Effector CD8-positive, alpha-beta T cell (primary cell): ENCODE measurements around the gene TTC39C.

Source experiments
- DNase-seq: peaks from one replicate; lab custom pipeline; 2025; lab: John Stamatoyannopoulos, UW
- total RNA-seq, 4 experiments: gene quantifications; one replicate each; lab custom pipeline; 2026; lab: John Stamatoyannopoulos, UW

Gene TTC39C
- 173 to 257 (median 226) reads per million in 4 experiments for total RNA-seq

DNA sequence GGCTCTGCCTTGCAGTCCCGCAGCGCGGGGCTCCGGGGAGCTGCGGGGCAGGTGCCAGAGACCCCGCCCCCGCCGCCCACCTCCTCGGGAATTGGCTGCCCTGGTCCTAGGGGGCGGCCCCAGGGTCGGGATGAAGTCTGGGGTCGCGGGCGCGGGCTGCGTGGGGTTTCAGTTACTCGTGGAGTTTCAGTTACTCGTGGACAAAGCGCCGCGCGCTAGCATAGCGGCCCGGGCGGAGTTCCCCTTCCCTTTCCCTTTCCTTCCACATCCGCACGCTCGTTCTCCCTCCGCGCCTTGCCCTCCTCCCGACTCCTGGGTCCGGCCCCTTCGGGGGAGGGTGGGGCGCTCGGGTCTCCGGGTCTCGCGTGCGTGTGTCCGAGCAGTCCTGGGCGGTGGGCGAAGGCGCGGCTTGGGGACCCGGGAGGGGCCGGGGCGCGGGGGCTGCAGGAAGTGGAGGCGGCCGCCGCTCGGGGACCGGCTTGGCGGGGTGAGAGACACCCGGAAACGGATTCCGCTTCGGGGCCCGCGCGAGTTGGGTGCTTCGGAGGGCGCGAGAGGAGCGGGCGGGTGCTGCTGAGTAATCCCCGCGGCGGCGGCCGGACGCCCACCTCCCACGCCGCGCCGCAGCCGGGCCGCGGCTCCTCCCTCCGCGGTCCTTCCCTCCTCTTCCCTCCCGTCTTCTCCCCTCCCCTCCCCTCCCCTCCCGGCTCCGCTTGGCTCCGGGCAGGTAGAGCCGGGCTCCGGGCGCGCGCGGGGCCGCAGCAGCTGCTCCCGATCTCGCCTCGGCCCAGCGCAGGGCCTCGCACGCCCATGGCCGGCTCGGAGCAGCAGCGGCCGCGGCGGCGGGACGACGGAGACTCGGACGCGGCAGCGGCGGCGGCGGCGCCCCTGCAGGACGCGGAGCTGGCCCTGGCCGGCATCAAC, at the start of gene TTC39C:
Gene TTC39C (plus strand): TSS at position 693 of the 924 bp plus-strand sequence. CDS start 118 bp downstream, at position 811.
- DNase-seq, result peak; percentile 58

GRCh38 chr18:23966909-23967308, 47.6 kb upstream of the TTC39C start:
- DNase-seq, result no peak

DNA sequence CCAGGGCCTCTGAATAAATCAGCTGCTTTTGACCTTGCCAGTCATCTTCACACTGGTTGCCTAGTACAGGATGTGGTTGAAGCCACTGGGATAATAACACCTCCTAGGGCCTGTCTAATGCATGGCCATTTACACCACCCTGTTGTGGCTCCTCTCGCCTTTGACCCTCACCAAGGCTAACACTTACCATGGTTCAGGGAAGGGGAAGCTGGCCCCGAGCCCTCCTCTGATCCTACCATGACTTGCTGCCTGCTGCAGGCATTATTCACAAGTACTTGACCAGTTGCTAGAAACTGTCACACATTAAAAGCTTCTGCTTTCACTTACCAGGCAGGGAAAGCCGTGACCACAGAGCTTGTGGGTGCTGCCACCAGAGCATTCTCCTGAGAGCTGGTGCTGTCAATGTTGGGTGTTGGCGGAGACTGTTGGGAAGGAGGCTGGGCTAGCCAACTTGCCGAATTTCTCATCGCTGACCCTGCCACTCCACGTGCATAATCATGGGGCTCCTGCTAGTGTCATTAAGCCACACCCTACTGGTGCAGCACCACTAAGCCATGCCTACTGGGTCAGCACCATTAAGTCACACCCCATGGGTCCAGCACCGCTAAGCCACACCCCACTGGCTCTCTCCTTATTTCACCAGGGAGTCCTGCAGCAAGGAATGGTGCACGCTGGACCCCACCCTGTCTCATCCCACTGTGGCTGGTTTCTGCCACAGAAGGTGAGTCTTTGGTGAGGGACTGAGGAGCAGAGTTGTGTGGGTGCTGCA, 47.0 kb upstream of the TTC39C start:
- DNase-seq, result no peak

DNA sequence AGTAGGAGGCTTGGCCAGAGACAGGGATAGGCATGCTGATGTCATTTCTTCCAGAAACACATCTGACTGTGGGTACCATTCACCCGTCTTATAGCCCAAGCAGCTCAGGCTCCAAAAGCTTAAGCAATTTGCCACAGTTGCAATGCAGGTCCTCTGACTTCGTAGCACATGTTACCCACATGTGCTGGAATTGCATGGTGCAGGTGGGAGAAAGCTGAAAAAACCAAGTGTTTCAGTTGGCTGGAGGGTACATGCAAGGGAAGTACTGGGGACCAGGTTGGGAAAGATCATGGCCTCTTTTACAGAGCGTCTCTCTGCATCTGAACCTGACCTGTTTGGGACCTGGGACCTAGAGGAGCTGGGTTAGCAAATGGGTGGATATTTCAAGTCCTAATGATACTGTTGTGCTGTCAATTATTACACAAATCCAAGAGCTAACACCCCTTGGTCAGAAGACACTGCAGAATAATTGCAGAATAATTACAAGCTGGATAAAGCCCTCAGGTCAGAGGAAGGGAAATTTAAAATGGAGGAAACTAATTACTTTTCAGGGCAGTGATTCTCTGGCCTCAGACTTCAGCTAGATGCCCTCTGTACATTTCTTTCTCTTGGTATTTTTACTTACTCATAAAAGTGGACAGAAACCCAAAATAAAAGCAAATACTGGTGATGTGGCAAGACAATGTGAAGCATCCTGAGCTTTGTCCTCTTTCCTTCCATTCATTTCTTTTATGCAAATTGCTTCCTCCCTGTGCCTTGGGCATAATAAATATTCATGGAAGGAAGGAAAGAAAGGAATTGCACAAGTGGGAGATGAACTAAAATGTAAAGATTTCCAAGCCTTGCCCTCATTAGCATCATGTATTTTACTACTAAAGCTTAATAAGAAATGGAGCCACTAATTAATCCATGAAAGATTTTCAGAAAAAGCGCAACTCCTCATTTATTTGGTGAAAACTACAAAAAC, 45.6 kb upstream of the TTC39C start:
- DNase-seq, result no peak

- no peak for DNase-seq
These were observed 44.9 kb upstream of the TTC39C start for GRCh38 chr18:23969664-23970063.

- peak; percentile 34 for DNase-seq
These were observed 44.1 kb upstream of the TTC39C start for GRCh38 chr18:23970161-23971096.

GRCh38 chr18:23971097-23971440, 43.5 kb upstream of the TTC39C start:
- no peak for DNase-seq

GRCh38 chr18:23971666-23972230, 42.8 kb upstream of the TTC39C start:
- no peak for DNase-seq

GRCh38 chr18:23972453-23972852, 42.1 kb upstream of the TTC39C start:
- DNase-seq, result no peak

DNA sequence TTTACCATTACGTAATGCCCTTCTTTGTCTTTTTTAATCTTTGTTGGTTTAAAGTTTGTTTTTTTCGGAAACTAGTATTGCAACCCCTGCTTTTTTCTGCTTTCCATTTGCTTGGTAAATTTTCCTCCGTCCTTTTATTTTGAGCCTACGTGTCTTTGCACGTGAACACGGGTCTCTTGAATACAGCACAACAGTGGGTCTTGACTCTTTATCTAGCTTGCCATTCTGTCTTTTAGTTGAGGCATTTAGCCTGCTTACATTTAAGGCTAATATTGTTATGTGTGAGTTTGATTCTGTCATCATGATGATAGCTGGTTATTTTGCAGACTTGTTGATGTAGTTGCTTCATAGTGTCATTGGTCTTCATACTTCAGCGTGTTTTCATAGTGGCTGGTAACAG, 37.5 kb upstream of the TTC39C start:
- no peak for DNase-seq

GRCh38 chr18:23977719-23978483, 36.7 kb upstream of the TTC39C start:
- DNase-seq, result no peak

DNA sequence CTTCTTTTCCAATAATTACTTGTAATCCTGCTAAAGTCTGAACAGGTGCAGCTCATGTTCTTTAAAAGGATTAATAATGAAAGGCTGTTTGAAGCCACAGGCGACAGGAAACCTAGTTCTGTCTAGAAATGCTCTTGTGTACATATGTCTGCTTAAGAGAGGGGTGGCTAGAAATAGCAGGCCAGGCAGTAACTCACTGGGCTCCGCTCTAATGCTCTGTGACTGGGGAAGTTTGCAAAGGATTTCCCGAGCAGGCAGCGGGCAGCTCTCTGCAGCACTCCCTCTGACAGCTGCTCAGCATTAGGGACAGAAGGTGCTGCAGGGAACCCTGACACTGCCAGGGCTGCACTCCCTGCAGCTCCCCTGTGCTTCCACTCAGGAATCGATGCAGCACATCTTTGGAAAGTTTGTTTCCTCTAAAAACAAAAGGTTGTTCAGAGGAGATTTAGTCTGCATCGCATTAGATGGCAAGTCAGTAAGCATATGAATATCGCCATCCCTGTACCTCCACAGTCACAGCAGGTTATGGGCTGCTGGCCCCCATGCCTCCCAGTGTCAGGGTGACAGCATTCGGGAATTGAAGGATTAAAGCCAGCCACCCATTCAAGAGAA, 33.1 kb upstream of the TTC39C start:
- no peak for DNase-seq

DNA sequence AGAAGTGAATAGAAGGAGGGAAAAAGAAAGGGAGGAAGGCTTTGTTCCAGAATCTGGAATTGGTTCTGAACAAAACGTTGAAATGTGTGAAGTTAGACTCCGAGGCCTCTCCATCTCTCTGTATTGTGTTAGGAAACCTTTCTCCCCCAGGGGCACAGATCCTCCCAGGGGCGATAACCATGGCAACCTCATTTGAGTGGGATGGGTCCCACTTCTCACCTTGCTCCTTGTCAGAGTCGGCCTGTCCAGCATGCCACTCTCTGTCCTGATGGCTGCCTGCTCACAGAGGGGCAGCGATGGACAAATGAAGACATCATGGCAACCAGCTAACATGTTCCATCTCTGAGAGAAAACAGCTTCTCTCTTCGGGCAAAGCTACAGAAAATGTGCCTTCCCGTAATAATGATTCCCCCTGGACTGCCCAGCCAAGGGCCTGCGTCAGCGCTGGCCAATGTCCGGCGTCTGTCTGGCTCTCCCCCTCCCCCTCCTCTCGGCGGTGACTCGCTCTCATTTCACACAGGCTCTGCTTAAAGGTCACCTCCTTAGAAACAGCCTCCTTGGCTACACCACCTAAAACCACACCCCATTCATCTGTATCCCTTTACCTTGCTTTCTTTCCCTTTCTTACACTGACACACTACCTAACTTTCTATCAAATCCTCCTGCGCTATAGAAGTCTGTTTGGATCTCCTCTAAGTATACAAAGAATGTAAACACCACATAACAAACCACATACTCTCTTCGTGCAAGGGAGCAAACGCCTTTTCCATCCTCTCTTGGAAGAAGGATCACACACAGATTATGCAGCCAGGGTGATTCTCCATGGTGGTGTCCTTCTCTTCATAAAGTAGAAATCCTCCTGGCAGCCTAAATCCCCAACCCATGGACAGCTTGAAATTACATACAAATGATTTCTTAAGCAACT, 32.1 kb upstream of the TTC39C start:
- DNase-seq, result no peak

GRCh38 chr18:23983112-23983511, 31.4 kb upstream of the TTC39C start:
- no peak for DNase-seq

- no peak for DNase-seq
These were observed 27.8 kb upstream of the TTC39C start for GRCh38 chr18:23986600-23987359.

DNA sequence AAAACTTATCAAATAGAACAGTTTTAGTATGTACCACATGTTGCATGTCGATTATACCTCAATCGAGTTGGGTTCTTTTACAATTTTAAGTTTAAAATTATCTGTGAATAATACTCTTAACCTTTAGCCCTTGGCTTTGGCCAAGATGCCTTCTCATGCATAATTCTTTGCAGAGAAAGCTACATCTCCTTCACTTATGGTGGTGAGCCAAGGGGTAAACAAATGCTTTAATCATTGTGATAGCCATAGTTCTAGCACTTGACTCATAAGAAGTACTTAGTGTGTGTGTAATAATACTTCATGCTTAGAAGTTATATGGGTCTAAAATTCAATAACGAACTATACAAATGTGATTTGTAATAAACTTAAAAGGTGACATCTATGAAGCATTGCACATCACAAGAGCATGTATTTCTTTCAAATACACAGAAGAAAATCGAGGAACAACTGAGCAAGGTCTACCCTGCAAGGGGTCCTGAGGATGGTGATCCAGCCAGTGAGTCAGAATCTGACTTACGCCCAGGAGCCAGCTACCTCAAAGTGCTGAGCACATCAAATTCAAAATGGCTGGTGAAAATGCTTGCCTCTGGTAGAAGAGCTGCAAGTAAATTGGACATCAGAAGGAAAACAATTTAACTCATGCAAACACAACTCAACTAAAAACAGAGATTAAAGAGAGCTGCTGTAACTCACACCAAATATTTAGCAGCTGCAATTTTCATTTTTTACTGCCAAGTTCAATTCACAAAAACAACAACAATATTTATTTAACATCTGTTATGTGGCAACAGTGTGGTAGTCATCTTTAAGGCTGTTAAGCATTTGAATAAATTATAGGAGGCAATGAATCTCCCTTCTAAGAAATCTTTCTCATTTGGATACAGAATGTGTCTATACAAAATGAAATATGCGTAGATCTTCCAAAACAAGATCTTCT, 23.8 kb upstream of the TTC39C start:
- no peak for DNase-seq
